HepG2 (cell line): ENCODE results near the gene GLTPD2. TPM values are rescaled to one million over a fixed set of nuclear protein-coding genes. Genes with fewer than 3 reads are reported as not detected.

Experiments
- ATF1 ChIP-seq: IDR thresholded peaks from 2 replicates; pipeline ENCODE4 v1.6.1; 2016; ENCODE audit warnings: mild to moderate bottlenecking, control low read depth
- CBFB ChIP-seq: sonication (generic); formaldehyde crosslinking; IDR thresholded peaks from 2 replicates; pipeline ENCODE4 v1.4.0; 2020; ENCODE audit warnings: missing genetic modification reagents
- CC2D1A ChIP-seq: sonication (generic); formaldehyde crosslinking; IDR thresholded peaks from 2 replicates; pipeline ENCODE4 v1.8.1; 2023; ENCODE audit warnings: mild to moderate bottlenecking, missing genetic modification reagents
- CHD4 ChIP-seq: fragments of 200-600 bp; sonication (generic); IDR thresholded peaks from 2 replicates; pipeline ENCODE4 v1.7.0; 2017; ENCODE audit warnings: mild to moderate bottlenecking, low read length, borderline replicate concordance
- CREM ChIP-seq, 2 experiments: sonication (generic) in 1 of 2; formaldehyde crosslinking in 1 of 2; IDR thresholded peaks; 2 replicates each; pipeline versions ENCODE4 v1.4.0 to v1.6.1; 2016 to 2020; ENCODE audit warnings: antibody characterized with exemption in 1 of 2, mild to moderate bottlenecking in 1 of 2, missing genetic modification reagents in 1 of 2
- GATAD2A ChIP-seq: IDR thresholded peaks from 2 replicates; pipeline ENCODE4 v1.6.1; 2016
- HES4 ChIP-seq: sonication (generic); formaldehyde crosslinking; IDR thresholded peaks from 2 replicates; pipeline ENCODE4 v1.9.0; 2021; ENCODE audit warnings: mild to moderate bottlenecking, missing genetic modification reagents, borderline replicate concordance
- HOMEZ ChIP-seq: IDR thresholded peaks from 2 replicates; pipeline ENCODE4 v1.6.1; 2016; ENCODE audit warnings: low read depth
- NFKBIZ ChIP-seq: IDR thresholded peaks from 2 replicates; pipeline ENCODE4 v1.6.1; 2018; ENCODE audit warnings: missing genetic modification reagents, missing compliant biosample characterization
- RBM39 ChIP-seq: fragments of 200-400 bp; formaldehyde crosslinking; IDR thresholded peaks from one replicate; pipeline ENCODE4 v1.6.1; 2018; ENCODE audit warnings: antibody characterized with exemption, mild to moderate bottlenecking, low read depth, low read length; ENCODE audit not compliant: poor library complexity, severe bottlenecking
- RXRB ChIP-seq: IDR thresholded peaks from 2 replicates; pipeline ENCODE4 v1.6.1; 2016; ENCODE audit warnings: borderline replicate concordance, missing genetic modification reagents, missing compliant biosample characterization
- TARDBP ChIP-seq: sonication (generic); formaldehyde crosslinking; IDR thresholded peaks from 2 replicates; pipeline ENCODE4 v1.8.0; 2022; ENCODE audit warnings: mild to moderate bottlenecking, missing genetic modification reagents
- ZFP41 ChIP-seq: sonication (generic); formaldehyde crosslinking; IDR thresholded peaks from 2 replicates; pipeline ENCODE4 v1.4.0; 2020; ENCODE audit warnings: mild to moderate bottlenecking, missing genetic modification reagents, borderline replicate concordance
- ZNF235 ChIP-seq: sonication (generic); formaldehyde crosslinking; IDR thresholded peaks from 2 replicates; pipeline ENCODE4 v1.8.1; 2023; ENCODE audit warnings: mild to moderate bottlenecking, missing genetic modification reagents, borderline replicate concordance
- ZNF331 ChIP-seq: sonication (generic); formaldehyde crosslinking; IDR thresholded peaks from 2 replicates; pipeline ENCODE4 v1.4.0; 2020; ENCODE audit warnings: missing genetic modification reagents
- ZNF367 ChIP-seq: sonication (generic); formaldehyde crosslinking; IDR thresholded peaks from 2 replicates; pipeline ENCODE4 v1.4.0; 2020; ENCODE audit warnings: missing genetic modification reagents, borderline replicate concordance
- ZNF777 ChIP-seq: sonication (generic); formaldehyde crosslinking; IDR thresholded peaks from 2 replicates; pipeline ENCODE4 v1.4.0; 2020; ENCODE audit warnings: missing genetic modification reagents
- polyA plus RNA-seq, 8 experiments: library from polyadenylated mRNA; depleted of rRNA in 3 of 8; stranded (reverse) in 7 of 8; unstranded in 1 of 8; fragments of >200 nt; fragmentation: Illumina TruSeq in 4 of 8; extraction: Trizol in 4 of 8; gene quantifications; 2 replicates each; pipeline versions ENCODE4 v1.2.1 to v1.2.3, GENCODE V29; 2011 to 2016; ENCODE audit warnings: low read depth in 4 of 8, missing spikeins in 1 of 8, mixed read lengths in 1 of 8; ENCODE audit not compliant: insufficient read depth in 1 of 8
- total RNA-seq, 5 experiments: library from RNA; depleted of rRNA; stranded (reverse); fragments of >200 nt; fragmentation: Illumina TruSeq; extraction: Trizol; gene quantifications; 2 replicates each; pipeline ENCODE4 v1.2.3, GENCODE V29; 2016; ENCODE audit warnings: low read depth in 1 of 5
- TF ChIP-seq, protein P1 (sequence below): sonication (generic); formaldehyde crosslinking; IDR thresholded peaks from 2 replicates; pipeline ENCODE4 v1.5.0; 2020; ENCODE audit warnings: mild to moderate bottlenecking, missing genetic modification reagents
- TF ChIP-seq, protein P2 (sequence below), 2 experiments: sonication (generic) in 1 of 2; formaldehyde crosslinking in 1 of 2; IDR thresholded peaks; 2 replicates each; pipeline versions ENCODE4 v1.6.1 to v1.9.0; 2014 to 2022; ENCODE audit warnings: antibody characterized with exemption in 1 of 2, borderline replicate concordance in 1 of 2, inconsistent platforms in 1 of 2, low read depth in 1 of 2, missing genetic modification reagents in 1 of 2
- TF ChIP-seq, protein P3 (sequence below): IDR thresholded peaks from 2 replicates; pipeline ENCODE4 v1.6.1; 2016; ENCODE audit warnings: mild to moderate bottlenecking

The GLTPD2 gene
- total and polyA plus RNA-seq, 2 of the 13 experiments (the other 11 are each of a cell fraction or from before 2014, with no cell fraction given) = 7.5 to 12.9 TPM

DNA sequence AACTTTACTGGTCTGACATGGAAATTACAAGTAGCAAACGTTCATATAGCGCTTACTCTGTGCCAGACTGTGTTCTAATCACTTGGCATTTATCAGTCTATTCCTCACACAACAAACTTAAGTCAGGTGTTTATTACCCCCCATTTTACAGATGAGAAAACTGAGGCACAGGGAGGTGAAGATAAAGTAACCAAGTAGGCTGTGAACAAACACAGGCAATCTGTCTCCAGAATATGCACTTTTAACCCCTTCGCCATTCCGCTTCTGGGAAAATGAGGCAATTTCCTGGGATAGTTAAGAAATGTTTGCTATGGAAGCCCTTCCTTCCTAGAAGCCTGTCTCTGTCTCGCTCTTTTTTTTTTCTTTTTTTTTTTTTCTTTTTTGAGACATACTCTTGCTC lies 36.8 kb upstream of the GLTPD2 start (continued):
- TF ChIP-seq ZNF331 (CRISPR knock-in tag) (no peak), NFKBIZ (no peak), ZNF235 (no peak), CBFB (CRISPR knock-in tag) (no peak), RXRB (CRISPR knock-in tag) (peak; percentile 52; the same call in 1 of the 2 replicates), HES4 (CRISPR knock-in tag) (no peak), TARDBP (CRISPR knock-in tag) (no peak; the same call in 1 of the 2 replicates), CC2D1A (CRISPR knock-in tag) (no peak), GATAD2A (peak; percentile 70), RBM39 (no peak), HOMEZ (CRISPR knock-in tag) (no peak), ATF1 (CRISPR knock-in tag) (no peak), CREM (IDR thresholded peaks at IDR 0.05) (peak; percentile 40; the same call in 1 of the 2 replicates), CREM (CRISPR knock-in tag; IDR thresholded peaks at IDR 0.05) (no peak), ZNF367 (CRISPR knock-in tag) (no peak), CHD4 (peak; percentile 96), ZFP41 (CRISPR knock-in tag) (no peak), ZNF777 (no peak)
- TF ChIP-seq, protein P1, sequence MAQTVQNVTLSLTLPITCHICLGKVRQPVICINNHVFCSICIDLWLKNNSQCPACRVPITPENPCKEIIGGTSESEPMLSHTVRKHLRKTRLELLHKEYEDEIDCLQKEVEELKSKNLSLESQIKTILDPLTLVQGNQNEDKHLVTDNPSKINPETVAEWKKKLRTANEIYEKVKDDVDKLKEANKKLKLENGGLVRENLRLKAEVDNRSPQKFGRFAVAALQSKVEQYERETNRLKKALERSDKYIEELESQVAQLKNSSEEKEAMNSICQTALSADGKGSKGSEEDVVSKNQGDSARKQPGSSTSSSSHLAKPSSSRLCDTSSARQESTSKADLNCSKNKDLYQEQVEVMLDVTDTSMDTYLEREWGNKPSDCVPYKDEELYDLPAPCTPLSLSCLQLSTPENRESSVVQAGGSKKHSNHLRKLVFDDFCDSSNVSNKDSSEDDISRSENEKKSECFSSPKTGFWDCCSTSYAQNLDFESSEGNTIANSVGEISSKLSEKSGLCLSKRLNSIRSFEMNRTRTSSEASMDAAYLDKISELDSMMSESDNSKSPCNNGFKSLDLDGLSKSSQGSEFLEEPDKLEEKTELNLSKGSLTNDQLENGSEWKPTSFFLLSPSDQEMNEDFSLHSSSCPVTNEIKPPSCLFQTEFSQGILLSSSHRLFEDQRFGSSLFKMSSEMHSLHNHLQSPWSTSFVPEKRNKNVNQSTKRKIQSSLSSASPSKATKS (CRISPR knock-in tag) = no peak
- TF ChIP-seq, protein P2, sequence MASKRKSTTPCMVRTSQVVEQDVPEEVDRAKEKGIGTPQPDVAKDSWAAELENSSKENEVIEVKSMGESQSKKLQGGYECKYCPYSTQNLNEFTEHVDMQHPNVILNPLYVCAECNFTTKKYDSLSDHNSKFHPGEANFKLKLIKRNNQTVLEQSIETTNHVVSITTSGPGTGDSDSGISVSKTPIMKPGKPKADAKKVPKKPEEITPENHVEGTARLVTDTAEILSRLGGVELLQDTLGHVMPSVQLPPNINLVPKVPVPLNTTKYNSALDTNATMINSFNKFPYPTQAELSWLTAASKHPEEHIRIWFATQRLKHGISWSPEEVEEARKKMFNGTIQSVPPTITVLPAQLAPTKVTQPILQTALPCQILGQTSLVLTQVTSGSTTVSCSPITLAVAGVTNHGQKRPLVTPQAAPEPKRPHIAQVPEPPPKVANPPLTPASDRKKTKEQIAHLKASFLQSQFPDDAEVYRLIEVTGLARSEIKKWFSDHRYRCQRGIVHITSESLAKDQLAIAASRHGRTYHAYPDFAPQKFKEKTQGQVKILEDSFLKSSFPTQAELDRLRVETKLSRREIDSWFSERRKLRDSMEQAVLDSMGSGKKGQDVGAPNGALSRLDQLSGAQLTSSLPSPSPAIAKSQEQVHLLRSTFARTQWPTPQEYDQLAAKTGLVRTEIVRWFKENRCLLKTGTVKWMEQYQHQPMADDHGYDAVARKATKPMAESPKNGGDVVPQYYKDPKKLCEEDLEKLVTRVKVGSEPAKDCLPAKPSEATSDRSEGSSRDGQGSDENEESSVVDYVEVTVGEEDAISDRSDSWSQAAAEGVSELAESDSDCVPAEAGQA (IDR thresholded peaks at IDR 0.05; ENCODE audit: low read depth) = no peak
- TF ChIP-seq, protein P2 (CRISPR knock-in tag; IDR thresholded peaks at IDR 0.05; ENCODE audit: borderline replicate concordance) = no peak
- TF ChIP-seq, protein P3, sequence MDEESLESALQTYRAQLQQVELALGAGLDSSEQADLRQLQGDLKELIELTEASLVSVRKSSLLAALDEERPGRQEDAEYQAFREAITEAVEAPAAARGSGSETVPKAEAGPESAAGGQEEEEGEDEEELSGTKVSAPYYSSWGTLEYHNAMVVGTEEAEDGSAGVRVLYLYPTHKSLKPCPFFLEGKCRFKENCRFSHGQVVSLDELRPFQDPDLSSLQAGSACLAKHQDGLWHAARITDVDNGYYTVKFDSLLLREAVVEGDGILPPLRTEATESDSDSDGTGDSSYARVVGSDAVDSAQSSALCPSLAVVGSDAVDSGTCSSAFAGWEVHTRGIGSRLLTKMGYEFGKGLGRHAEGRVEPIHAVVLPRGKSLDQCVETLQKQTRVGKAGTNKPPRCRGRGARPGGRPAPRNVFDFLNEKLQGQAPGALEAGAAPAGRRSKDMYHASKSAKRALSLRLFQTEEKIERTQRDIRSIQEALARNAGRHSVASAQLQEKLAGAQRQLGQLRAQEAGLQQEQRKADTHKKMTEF (CRISPR knock-in tag) = 0 out of 2 replicates have a peak, but pooled peaks have one; percentile 42
